GM12878 (cell line): ENCODE data around the gene RPL18. TPM values are rescaled to one million over a fixed set of nuclear protein-coding genes. Genes with fewer than 3 reads are reported as not detected.

ENCODE experiments used
- ATAC-seq: fragments of 200-7000 bp; cut with Tn5 transposase; 3 replicates; pipeline ENCODE4 v1.9.1; 2020; ENCODE audit warnings: mild to moderate bottlenecking, moderate library complexity
- BruUV-seq: library from RNA; stranded (reverse); fragments of 400-500 nt; replicated peaks from 2 replicates; lab custom pipeline; 2021; lab: Mats Ljungman, UMichigan
- CTCF ChIA-PET: fragments of 300-600 bp; sonication (Branson Sonifier 250); formaldehyde crosslinking; extraction: SDS; loops from one replicate; lab custom pipeline; 2021; ENCODE audit warnings: inconsistent platforms; lab: Yijun Ruan, JAX
- POLR2A ChIA-PET: fragments of 350-600 bp; formaldehyde crosslinking; extraction: SDS; loops from one replicate; lab custom pipeline; 2021; ENCODE audit warnings: inconsistent platforms; lab: Charles Lee
- RAD21 ChIA-PET: fragments of 300-600 bp; sonication (Branson Sonifier 250); formaldehyde crosslinking; loops from one replicate; lab custom pipeline; 2023; ENCODE audit warnings: antibody characterized with exemption; ENCODE audit not compliant: unreplicated experiment; lab: Charles Lee
- SMC1A ChIA-PET: fragments of 300-600 bp; sonication (Branson Sonifier 250); formaldehyde crosslinking; loops from one replicate; lab custom pipeline; 2023; ENCODE audit not compliant: unreplicated experiment, uncharacterized antibody; lab: Charles Lee
- DNase-seq: peaks from one replicate; pipeline ENCODE4 v3.0.0-alpha.2; 2011; ENCODE audit warnings: low read depth, low spot score
- FAIRE-seq: peaks from 3 replicates; lab custom pipeline; 2011; peaks lifted over from hg19 to GRCh38; lab: Jason Lieb, UNC
- H2AFZ ChIP-seq: 2 replicates; pipeline ENCODE4 v1.6.0; 2011; ENCODE audit warnings: low read depth, low read length, control low read depth; ENCODE audit not compliant: control insufficient read depth
- H3K27ac ChIP-seq: 2 replicates; pipeline ENCODE4 v1.5.1; 2011; ENCODE audit warnings: control low read depth; ENCODE audit not compliant: control insufficient read depth, insufficient read depth
- H3K27me3 ChIP-seq, 2 experiments: replicated peaks in 1 of 2; 2 replicates each; pipeline versions ENCODE4 v1.6.0 to v1.6.1; 2011; ENCODE audit warnings: low read length in 1 of 2; ENCODE audit not compliant: control insufficient read depth in 2 of 2, insufficient read depth in 2 of 2
- H3K36me3 ChIP-seq, 2 experiments: 2 replicates each; pipeline ENCODE4 v1.5.1; 2011; ENCODE audit warnings: low read length in 1 of 2; ENCODE audit not compliant: control insufficient read depth in 2 of 2, insufficient read depth in 2 of 2
- H3K4me1 ChIP-seq: 2 replicates; pipeline ENCODE4 v1.6.1; 2011; ENCODE audit warnings: mild to moderate bottlenecking, low read length, moderate library complexity, mixed read lengths; ENCODE audit not compliant: control insufficient read depth, insufficient read depth
- H3K4me2 ChIP-seq: 2 replicates; pipeline ENCODE4 v1.6.0; 2011; ENCODE audit warnings: control low read depth; ENCODE audit not compliant: control insufficient read depth, insufficient read depth
- H3K4me3 ChIP-seq: fragments of 200-600 bp; sonication (generic); 2 replicates; pipeline ENCODE4 v1.5.1; 2016
- H3K79me2 ChIP-seq: 2 replicates; pipeline ENCODE4 v1.6.0; 2011; ENCODE audit warnings: low read length; ENCODE audit not compliant: control insufficient read depth, insufficient read depth
- H3K9ac ChIP-seq: 2 replicates; pipeline ENCODE4 v1.8.0; 2011; ENCODE audit warnings: low read length, control low read depth, mixed read lengths; ENCODE audit not compliant: control insufficient read depth, insufficient read depth
- H3K9me3 ChIP-seq: replicated peaks from 3 replicates; pipeline ENCODE4 v1.5.1; 2011; ENCODE audit warnings: mild to moderate bottlenecking, low read length; ENCODE audit not compliant: control insufficient read depth, insufficient read depth
- H4K20me1 ChIP-seq: 2 replicates; pipeline ENCODE4 v1.6.0; 2011; ENCODE audit not compliant: control insufficient read depth, insufficient read depth
- CREB1 ChIP-seq: IDR thresholded peaks from 2 replicates; pipeline ENCODE4 v1.6.1; 2012; ENCODE audit warnings: low read depth, mild to moderate bottlenecking, inconsistent platforms
- CREM ChIP-seq: IDR thresholded peaks from 2 replicates; pipeline ENCODE4 v1.6.1; 2014; ENCODE audit warnings: antibody characterized with exemption, low read depth
- DPF2 ChIP-seq: fragments of 450-650 bp; IDR thresholded peaks from 2 replicates; pipeline ENCODE4 v1.6.1; 2017; ENCODE audit warnings: mild to moderate bottlenecking
- MXI1 ChIP-seq: fragments of 150-350 bp; IDR thresholded peaks from 2 replicates; pipeline ENCODE4 v1.6.1; 2011; ENCODE audit warnings: low read depth, mild to moderate bottlenecking, inconsistent platforms, low read length, improper control_type of control experiment
- RAD51 ChIP-seq: fragments of 450-650 bp; IDR thresholded peaks from 2 replicates; pipeline ENCODE4 v1.6.1; 2016; ENCODE audit warnings: moderate library complexity, mild to moderate bottlenecking, inconsistent platforms
- RELA ChIP-seq: fragments of 450-650 bp; IDR thresholded peaks from 2 replicates; pipeline ENCODE4 v1.8.0; 2014; ENCODE audit warnings: borderline replicate concordance; ENCODE audit not compliant: partially characterized antibody
- SMC3 ChIP-seq: IDR thresholded peaks from 2 replicates; pipeline ENCODE4 v1.6.1; 2011; ENCODE audit warnings: low read length, improper control_type of control experiment, borderline replicate concordance
- SP1 ChIP-seq: IDR thresholded peaks from one replicate; pipeline ENCODE4 v1.6.1; 2011; ENCODE audit warnings: low read depth, low read length
- SUZ12 ChIP-seq: fragments of 200-600 bp; sonication (generic); IDR thresholded peaks from one replicate; pipeline ENCODE4 v1.6.1; 2018; ENCODE audit warnings: antibody characterized with exemption, mild to moderate bottlenecking; ENCODE audit not compliant: unreplicated experiment
- WGBS: methylation state at CpG from one replicate; pipeline ENCODE4 v1.1.6; 2016; ENCODE audit warnings: low lambda C conversion rate; ENCODE audit not compliant: insufficient replicate concordance, insufficient coverage; ENCODE audit errors: missing lambda C conversion rate; 5-methylcytosine and 5-hydroxymethylcytosine counted together
- in situ Hi-C: fragments of 300-500 bp; cut with MboI; formaldehyde crosslinking; loops from 9 replicates; pipeline ENCODE4 v1.14.3; 2018; ENCODE audit warnings: mixed read lengths
- intact Hi-C: fragments of 100-400 bp; cut with micrococcal nuclease; formaldehyde crosslinking; loops from one replicate; pipeline ENCODE4 v1.14.2; 2022; ENCODE audit not compliant: unreplicated experiment
- polyA plus RNA-seq, 11 experiments: library from polyadenylated mRNA; depleted of rRNA in 4 of 11; unstranded in 6 of 11; stranded (reverse) in 5 of 11; fragments of >200 nt; fragmentation: Nextera tagmentation in 4 of 11; fragmentation: Illumina TruSeq in 1 of 11; extraction: Ambion mirVana in 4 of 11; extraction: Trizol in 1 of 11; gene quantifications; 1 replicate in 1 of 11; 2 replicates in 10 of 11; pipeline versions ENCODE4 v1.2.1 to v1.2.3, GENCODE V29; 2011 to 2016; ENCODE audit warnings: inconsistent platforms in 2 of 11, missing spikeins in 2 of 11, low read depth in 1 of 11
- total RNA-seq, 4 experiments: library from RNA; depleted of rRNA in 3 of 4; stranded (reverse); fragments of >200 nt in 3 of 4; fragmentation: Illumina TruSeq in 1 of 4; extraction: Trizol in 1 of 4; gene quantifications; 2 replicates each; pipeline versions ENCODE4 v1.2.1 to v1.2.3, GENCODE V29; 2013 to 2021
- TF ChIP-seq, protein P1 (sequence below): IDR thresholded peaks from 2 replicates; pipeline ENCODE4 v1.6.1; 2012; ENCODE audit warnings: low read length, inconsistent platforms
- TF ChIP-seq, protein P2 (sequence below): IDR thresholded peaks from 2 replicates; pipeline ENCODE4 v1.6.1; 2012; ENCODE audit warnings: improper control_type of control experiment, low read depth, low read length; ENCODE audit not compliant: insufficient replicate concordance
- TF ChIP-seq, protein P3 (sequence below): fragments of 150-350 bp; IDR thresholded peaks from 2 replicates; pipeline ENCODE4 v1.6.1; 2014; ENCODE audit warnings: mild to moderate bottlenecking, low read depth, low read length
- TF ChIP-seq, protein P4 (sequence below): fragments of 450-650 bp; IDR thresholded peaks from 2 replicates; pipeline ENCODE4 v1.6.1; 2018; ENCODE audit warnings: borderline replicate concordance, mild to moderate bottlenecking; ENCODE audit not compliant: partially characterized antibody

The RPL18 gene
- total and polyA plus RNA-seq, 10 of the 15 experiments (the other 5 are each of a cell fraction or from before 2014, with no cell fraction given): 393 to 4,267 (median 2,019) TPM

DNA sequence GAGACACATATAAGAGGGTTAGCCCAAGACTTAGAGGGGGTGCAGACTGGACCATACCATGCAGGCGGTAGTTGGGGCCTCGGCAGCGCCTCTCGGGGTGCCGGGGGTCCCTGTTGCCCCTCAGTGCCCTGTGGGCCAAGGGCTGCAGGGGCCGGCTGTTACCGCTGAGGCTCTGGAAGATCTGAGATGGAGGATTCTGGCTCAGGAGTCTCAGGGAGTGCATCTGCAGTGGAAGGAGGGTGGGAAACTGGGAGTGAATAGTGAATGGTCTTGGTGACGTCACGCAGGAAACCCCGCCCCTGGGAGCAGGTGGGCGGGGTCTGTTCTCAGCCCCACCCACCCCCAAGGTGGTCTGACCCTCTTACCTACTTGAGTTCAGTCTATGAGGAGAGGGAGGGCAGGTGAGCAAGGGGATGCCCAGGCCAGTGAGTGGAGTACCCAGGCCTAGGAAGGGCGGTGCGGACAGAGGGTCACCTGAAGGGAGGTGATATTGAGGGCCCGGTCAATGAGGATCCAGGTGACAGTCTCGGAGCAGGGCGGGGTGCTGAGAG is 19.9 kb upstream of the RPL18 start:
- in situ Hi-C loops (loop anchor here (25.0 kb wide), 1 partner anchor 1248 kb away; the partner anchor contains the start of genes AKT1S1, IL4I1 and TBC1D17), intact Hi-C loops (loop anchor here (10.0 kb wide), 1 partner anchor 326 kb away; the partner anchor contains the start of gene FTL)
- ChIA-PET SMC1A (no interaction called here), RAD21 (no interaction called here), CTCF (interaction anchor here (1.1 to 1.2 kb wide), 2 partner anchors 36 to 156 kb away, joined by 3 read pairs; no protein-coding TSS in a partner anchor), POLR2A (interaction anchor here (0.6 to 1.7 kb wide), 2 partner anchors 19 to 20 kb away, joined by 3 to 5 read pairs; partner anchors contain the start of genes RPL18 and SPHK2)
- Histone ChIP-seq H3K36me3 (no peaks in the 10 kb centered on the region), H3K27me3 (no peaks in the 10 kb centered on the region), H3K79me2 (peaks cover 3% of the 10 kb centered on the region), H3K4me2 (peak overlapping the region; percentile 91), H4K20me1 (no peaks in the 10 kb centered on the region), H3K4me3 (no peak overlapping the region), H3K27ac (peak overlapping the region; percentile 93), H3K4me1 (peaks cover 18% of the 10 kb centered on the region), H3K9me3 (no peaks in the 10 kb centered on the region), H2AFZ (peak overlapping the region; percentile 97), H3K9ac (peak overlapping the region; percentile 72; the same call in 1 of the 2 replicates)
- BruUV-seq: no TSS peak
- ATAC-seq: no peak
- FAIRE-seq: no peak
- DNase-seq: no peak
- 84% methylated on average over 14 of the region's 16 CpGs for WGBS
- TF ChIP-seq CREM: peak; percentile 27; the same call in 1 of the 2 replicates
- TF ChIP-seq, protein P1, sequence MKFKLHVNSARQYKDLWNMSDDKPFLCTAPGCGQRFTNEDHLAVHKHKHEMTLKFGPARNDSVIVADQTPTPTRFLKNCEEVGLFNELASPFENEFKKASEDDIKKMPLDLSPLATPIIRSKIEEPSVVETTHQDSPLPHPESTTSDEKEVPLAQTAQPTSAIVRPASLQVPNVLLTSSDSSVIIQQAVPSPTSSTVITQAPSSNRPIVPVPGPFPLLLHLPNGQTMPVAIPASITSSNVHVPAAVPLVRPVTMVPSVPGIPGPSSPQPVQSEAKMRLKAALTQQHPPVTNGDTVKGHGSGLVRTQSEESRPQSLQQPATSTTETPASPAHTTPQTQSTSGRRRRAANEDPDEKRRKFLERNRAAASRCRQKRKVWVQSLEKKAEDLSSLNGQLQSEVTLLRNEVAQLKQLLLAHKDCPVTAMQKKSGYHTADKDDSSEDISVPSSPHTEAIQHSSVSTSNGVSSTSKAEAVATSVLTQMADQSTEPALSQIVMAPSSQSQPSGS: no peak
- 0 out of 2 replicates have a peak, but pooled peaks have one; percentile 12 for TF ChIP-seq DPF2
- TF ChIP-seq, protein P2, sequence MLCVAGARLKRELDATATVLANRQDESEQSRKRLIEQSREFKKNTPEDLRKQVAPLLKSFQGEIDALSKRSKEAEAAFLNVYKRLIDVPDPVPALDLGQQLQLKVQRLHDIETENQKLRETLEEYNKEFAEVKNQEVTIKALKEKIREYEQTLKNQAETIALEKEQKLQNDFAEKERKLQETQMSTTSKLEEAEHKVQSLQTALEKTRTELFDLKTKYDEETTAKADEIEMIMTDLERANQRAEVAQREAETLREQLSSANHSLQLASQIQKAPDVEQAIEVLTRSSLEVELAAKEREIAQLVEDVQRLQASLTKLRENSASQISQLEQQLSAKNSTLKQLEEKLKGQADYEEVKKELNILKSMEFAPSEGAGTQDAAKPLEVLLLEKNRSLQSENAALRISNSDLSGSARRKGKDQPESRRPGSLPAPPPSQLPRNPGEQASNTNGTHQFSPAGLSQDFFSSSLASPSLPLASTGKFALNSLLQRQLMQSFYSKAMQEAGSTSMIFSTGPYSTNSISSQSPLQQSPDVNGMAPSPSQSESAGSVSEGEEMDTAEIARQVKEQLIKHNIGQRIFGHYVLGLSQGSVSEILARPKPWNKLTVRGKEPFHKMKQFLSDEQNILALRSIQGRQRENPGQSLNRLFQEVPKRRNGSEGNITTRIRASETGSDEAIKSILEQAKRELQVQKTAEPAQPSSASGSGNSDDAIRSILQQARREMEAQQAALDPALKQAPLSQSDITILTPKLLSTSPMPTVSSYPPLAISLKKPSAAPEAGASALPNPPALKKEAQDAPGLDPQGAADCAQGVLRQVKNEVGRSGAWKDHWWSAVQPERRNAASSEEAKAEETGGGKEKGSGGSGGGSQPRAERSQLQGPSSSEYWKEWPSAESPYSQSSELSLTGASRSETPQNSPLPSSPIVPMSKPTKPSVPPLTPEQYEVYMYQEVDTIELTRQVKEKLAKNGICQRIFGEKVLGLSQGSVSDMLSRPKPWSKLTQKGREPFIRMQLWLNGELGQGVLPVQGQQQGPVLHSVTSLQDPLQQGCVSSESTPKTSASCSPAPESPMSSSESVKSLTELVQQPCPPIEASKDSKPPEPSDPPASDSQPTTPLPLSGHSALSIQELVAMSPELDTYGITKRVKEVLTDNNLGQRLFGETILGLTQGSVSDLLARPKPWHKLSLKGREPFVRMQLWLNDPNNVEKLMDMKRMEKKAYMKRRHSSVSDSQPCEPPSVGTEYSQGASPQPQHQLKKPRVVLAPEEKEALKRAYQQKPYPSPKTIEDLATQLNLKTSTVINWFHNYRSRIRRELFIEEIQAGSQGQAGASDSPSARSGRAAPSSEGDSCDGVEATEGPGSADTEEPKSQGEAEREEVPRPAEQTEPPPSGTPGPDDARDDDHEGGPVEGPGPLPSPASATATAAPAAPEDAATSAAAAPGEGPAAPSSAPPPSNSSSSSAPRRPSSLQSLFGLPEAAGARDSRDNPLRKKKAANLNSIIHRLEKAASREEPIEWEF: no peak
- TF ChIP-seq MXI1: no peak
- no peak for TF ChIP-seq SMC3
- no peak for TF ChIP-seq SUZ12
- no peak for TF ChIP-seq SP1
- TF ChIP-seq CREB1: 0 out of 2 replicates have a peak, but pooled peaks have one; percentile 53
- TF ChIP-seq RAD51: no peak
- TF ChIP-seq, protein P3, sequence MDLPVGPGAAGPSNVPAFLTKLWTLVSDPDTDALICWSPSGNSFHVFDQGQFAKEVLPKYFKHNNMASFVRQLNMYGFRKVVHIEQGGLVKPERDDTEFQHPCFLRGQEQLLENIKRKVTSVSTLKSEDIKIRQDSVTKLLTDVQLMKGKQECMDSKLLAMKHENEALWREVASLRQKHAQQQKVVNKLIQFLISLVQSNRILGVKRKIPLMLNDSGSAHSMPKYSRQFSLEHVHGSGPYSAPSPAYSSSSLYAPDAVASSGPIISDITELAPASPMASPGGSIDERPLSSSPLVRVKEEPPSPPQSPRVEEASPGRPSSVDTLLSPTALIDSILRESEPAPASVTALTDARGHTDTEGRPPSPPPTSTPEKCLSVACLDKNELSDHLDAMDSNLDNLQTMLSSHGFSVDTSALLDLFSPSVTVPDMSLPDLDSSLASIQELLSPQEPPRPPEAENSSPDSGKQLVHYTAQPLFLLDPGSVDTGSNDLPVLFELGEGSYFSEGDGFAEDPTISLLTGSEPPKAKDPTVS: no peak
- no peak for TF ChIP-seq RELA
- TF ChIP-seq, protein P4, sequence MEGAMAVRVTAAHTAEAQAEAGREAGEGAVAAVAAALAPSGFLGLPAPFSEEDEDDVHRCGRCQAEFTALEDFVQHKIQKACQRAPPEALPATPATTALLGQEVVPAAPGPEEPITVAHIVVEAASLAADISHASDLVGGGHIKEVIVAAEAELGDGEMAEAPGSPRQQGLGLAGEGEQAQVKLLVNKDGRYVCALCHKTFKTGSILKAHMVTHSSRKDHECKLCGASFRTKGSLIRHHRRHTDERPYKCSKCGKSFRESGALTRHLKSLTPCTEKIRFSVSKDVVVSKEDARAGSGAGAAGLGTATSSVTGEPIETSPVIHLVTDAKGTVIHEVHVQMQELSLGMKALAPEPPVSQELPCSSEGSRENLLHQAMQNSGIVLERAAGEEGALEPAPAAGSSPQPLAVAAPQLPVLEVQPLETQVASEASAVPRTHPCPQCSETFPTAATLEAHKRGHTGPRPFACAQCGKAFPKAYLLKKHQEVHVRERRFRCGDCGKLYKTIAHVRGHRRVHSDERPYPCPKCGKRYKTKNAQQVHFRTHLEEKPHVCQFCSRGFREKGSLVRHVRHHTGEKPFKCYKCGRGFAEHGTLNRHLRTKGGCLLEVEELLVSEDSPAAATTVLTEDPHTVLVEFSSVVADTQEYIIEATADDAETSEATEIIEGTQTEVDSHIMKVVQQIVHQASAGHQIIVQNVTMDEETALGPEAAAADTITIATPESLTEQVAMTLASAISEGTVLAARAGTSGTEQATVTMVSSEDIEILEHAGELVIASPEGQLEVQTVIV: no peak
